Right atrium auricular region (tissue), 2 donors: ENCODE results near the gene HPSE2. TPM values are rescaled to one million over a fixed set of nuclear protein-coding genes. Genes with fewer than 3 reads are reported as not detected.

Experiments
- DNase-seq: peaks from one replicate; pipeline ENCODE4 v3.0.0-alpha.2; 2019; ENCODE audit warnings: low spot score
- H3K27ac ChIP-seq, 2 donors: fragments of 200-600 bp; sonication (generic); 1 replicate in 1 of 2; 2 replicates in 1 of 2; pipeline ENCODE4 v1.5.1; 2016 to 2019
- H3K27me3 ChIP-seq, 2 donors: fragments of 200-600 bp; sonication (generic); one replicate each; pipeline versions ENCODE4 v1.5.1 to v1.6.0; 2017 to 2019
- H3K36me3 ChIP-seq: fragments of 200-600 bp; sonication (generic); one replicate; pipeline ENCODE4 v1.5.1; 2016
- H3K4me1 ChIP-seq, 2 donors: fragments of 200-600 bp; sonication (generic); one replicate each; pipeline versions ENCODE4 v1.5.1 to v1.6.0; 2017 to 2019
- H3K4me3 ChIP-seq, 2 donors: fragments of 200-600 bp; sonication (generic); 1 replicate in 1 of 2; 2 replicates in 1 of 2; pipeline ENCODE4 v1.5.1; 2017 to 2019; ENCODE audit warnings: mild to moderate bottlenecking in 1 of 2, moderate library complexity in 1 of 2
- H3K9me3 ChIP-seq, 2 donors: fragments of 200-600 bp; sonication (generic); one replicate each; pipeline ENCODE4 v1.5.1; 2019
- total RNA-seq, 2 donors: library from RNA; depleted of rRNA; stranded (reverse); fragments of >200 nt; gene quantifications; one replicate each; pipeline ENCODE4 v1.1.0, GENCODE V29; 2016
- TF ChIP-seq, protein P1 (sequence below), 2 donors: fragments of 200-600 bp; sonication (generic); IDR thresholded peaks; one replicate each; pipeline ENCODE4 v1.5.1; 2019; ENCODE audit warnings: antibody characterized with exemption in 2 of 2

The HPSE2 gene
- total RNA-seq, 2 donors from 2014 or later = not detected

DNA sequence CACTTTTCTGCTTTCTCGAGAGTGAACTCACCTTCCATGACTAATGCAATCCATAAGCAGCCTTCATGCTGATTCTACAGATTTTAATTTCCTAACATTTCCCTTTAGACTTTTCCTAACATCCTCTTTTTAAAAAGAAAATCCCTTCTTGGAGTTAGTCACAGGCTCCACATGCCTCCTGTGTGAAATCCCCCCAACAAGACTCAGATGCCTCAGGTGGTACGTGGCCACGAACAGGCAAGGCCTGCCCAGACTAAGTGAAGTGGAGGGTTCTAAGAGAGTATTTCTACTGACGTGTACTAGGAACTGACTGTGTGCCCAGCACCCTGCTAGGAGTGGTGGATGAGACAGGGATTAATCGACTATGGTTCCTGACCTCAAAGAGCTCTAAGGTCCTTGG lies 663.1 kb downstream of the HPSE2 start:
- no peaks in the 10 kb centered on the region for H3K9me3 ChIP-seq
- H3K36me3 ChIP-seq = no peaks in the 10 kb centered on the region
- no peak overlapping the region for H3K4me3 ChIP-seq
- no peak for DNase-seq
- no peaks in the 10 kb centered on the region for H3K4me1 ChIP-seq
- H3K27ac ChIP-seq = no peak overlapping the region
- TF ChIP-seq, protein P1, sequence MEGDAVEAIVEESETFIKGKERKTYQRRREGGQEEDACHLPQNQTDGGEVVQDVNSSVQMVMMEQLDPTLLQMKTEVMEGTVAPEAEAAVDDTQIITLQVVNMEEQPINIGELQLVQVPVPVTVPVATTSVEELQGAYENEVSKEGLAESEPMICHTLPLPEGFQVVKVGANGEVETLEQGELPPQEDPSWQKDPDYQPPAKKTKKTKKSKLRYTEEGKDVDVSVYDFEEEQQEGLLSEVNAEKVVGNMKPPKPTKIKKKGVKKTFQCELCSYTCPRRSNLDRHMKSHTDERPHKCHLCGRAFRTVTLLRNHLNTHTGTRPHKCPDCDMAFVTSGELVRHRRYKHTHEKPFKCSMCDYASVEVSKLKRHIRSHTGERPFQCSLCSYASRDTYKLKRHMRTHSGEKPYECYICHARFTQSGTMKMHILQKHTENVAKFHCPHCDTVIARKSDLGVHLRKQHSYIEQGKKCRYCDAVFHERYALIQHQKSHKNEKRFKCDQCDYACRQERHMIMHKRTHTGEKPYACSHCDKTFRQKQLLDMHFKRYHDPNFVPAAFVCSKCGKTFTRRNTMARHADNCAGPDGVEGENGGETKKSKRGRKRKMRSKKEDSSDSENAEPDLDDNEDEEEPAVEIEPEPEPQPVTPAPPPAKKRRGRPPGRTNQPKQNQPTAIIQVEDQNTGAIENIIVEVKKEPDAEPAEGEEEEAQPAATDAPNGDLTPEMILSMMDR (IDR thresholded peaks at IDR 0.05) = no peak
- no peaks in the 10 kb centered on the region for H3K27me3 ChIP-seq

- TF ChIP-seq, protein P1 (IDR thresholded peaks at IDR 0.05) = no peak
- Histone ChIP-seq H3K27me3 (no peaks in the 10 kb centered on the region), H3K4me3 (no peak overlapping the region)
Measured at GRCh38 chr10:98570834-98571233, 664.8 kb downstream of the HPSE2 start.

GRCh38 chr10:98569853-98570252 lies 665.8 kb downstream of the HPSE2 start:
- Histone ChIP-seq H3K4me3 (no peak overlapping the region), H3K9me3 (no peaks in the 10 kb centered on the region), H3K4me1 (no peaks in the 10 kb centered on the region), H3K36me3 (no peaks in the 10 kb centered on the region), H3K27ac (no peak overlapping the region), H3K27me3 (no peaks in the 10 kb centered on the region)
- TF ChIP-seq, protein P1 (IDR thresholded peaks at IDR 0.05) = no peak
- no peak for DNase-seq

More at GRCh38 chr10:98570834-98571233, 664.8 kb downstream of the HPSE2 start:
- DNase-seq = no peak
- no peaks in the 10 kb centered on the region for H3K4me1 ChIP-seq
- H3K36me3 ChIP-seq = no peaks in the 10 kb centered on the region
- no peak overlapping the region for H3K27ac ChIP-seq
- no peaks in the 10 kb centered on the region for H3K9me3 ChIP-seq

DNA sequence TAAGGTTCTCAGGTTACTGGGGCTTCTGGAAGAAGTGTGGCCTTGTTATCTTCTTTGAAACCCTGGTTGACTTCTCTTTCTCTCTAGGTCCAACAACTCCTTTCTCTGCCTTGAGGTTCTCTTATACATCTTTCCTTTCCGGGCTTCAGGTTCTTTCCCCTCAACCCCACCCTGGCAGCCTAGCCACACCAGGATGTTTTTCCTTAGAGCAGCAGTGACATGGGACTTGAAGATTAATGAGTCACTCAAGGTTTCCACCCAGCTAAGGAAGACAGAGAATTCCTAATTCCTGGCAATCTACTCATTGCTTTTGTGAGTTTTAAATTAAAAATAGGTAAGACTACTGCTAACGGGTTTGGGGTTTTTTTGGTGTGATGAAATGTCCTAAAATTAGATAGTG lies 667.1 kb downstream of the HPSE2 start:
- TF ChIP-seq, protein P1 (IDR thresholded peaks at IDR 0.05) = no peak
- Histone ChIP-seq H3K27me3 (no peaks in the 10 kb centered on the region), H3K27ac (no peak overlapping the region), H3K4me3 (no peak overlapping the region), H3K36me3 (no peaks in the 10 kb centered on the region), H3K4me1 (no peaks in the 10 kb centered on the region), H3K9me3 (no peaks in the 10 kb centered on the region)
- DNase-seq = no peak

GRCh38 chr10:98567391-98568133 lies 668.1 kb downstream of the HPSE2 start:
- Histone ChIP-seq H3K4me1 (no peaks in the 10 kb centered on the region), H3K9me3 (no peaks in the 10 kb centered on the region), H3K36me3 (no peaks in the 10 kb centered on the region), H3K27ac (no peak overlapping the region), H3K27me3 (no peaks in the 10 kb centered on the region), H3K4me3 (no peak overlapping the region)
- no peak for DNase-seq
- TF ChIP-seq, protein P1 (IDR thresholded peaks at IDR 0.05) = no peak

- Histone ChIP-seq H3K36me3 (no peaks in the 10 kb centered on the region), H3K27ac (no peak overlapping the region), H3K4me1 (no peaks in the 10 kb centered on the region), H3K27me3 (no peaks in the 10 kb centered on the region), H3K4me3 (no peak overlapping the region), H3K9me3 (no peaks in the 10 kb centered on the region)
- TF ChIP-seq, protein P1 (IDR thresholded peaks at IDR 0.05) = no peak
- no peak for DNase-seq
Measured at GRCh38 chr10:98563811-98564210, 671.8 kb downstream of the HPSE2 start.
